H1 (cell line): ENCODE measurements around the gene SLC6A3. TPM values are rescaled to one million over a fixed set of nuclear protein-coding genes. Genes with fewer than 3 reads are reported as not detected.

Experiments used
- CTCF ChIA-PET: fragments of 300-600 bp; sonication (Branson Sonifier 250); formaldehyde crosslinking; loops from one replicate; lab custom pipeline; 2021; ENCODE audit not compliant: partially characterized antibody; lab: Charles Lee
- POLR2A ChIA-PET: fragments of 300-600 bp; sonication (Branson Sonifier 250); formaldehyde crosslinking; loops from one replicate; lab custom pipeline; 2021; ENCODE audit warnings: inconsistent platforms; ENCODE audit not compliant: partially characterized antibody; lab: Charles Lee
- DNase-seq, 2 experiments: peaks; one replicate each; pipeline versions ENCODE4 v3.0.0 to v3.0.0-alpha.2; 2010 to 2022; ENCODE audit warnings: low spot score in 2 of 2, low read depth in 1 of 2, mixed read lengths in 1 of 2
- FAIRE-seq: peaks from 2 replicates; lab custom pipeline; 2011; peaks lifted over from hg19 to GRCh38; lab: Jason Lieb, UNC
- H2AFZ ChIP-seq: 2 replicates; pipeline ENCODE4 v1.8.1; 2012; ENCODE audit warnings: low read length, inconsistent platforms
- H2AK5ac ChIP-seq: 2 replicates; pipeline ENCODE4 v1.6.1; 2013; ENCODE audit warnings: low read depth, low read length
- H2BK120ac ChIP-seq: replicated peaks from 2 replicates; pipeline ENCODE3; 2013; ENCODE audit warnings: low read depth, low read length, inconsistent platforms
- H2BK12ac ChIP-seq: 2 replicates; pipeline ENCODE4 v1.6.1; 2013; ENCODE audit warnings: low read depth, low read length
- H2BK15ac ChIP-seq: 2 replicates; pipeline ENCODE4 v1.6.1; 2013; ENCODE audit warnings: low read length
- H2BK20ac ChIP-seq: 2 replicates; pipeline ENCODE4 v1.6.1; 2013; ENCODE audit warnings: low read length
- H2BK5ac ChIP-seq: 2 replicates; pipeline ENCODE4 v1.6.1; 2013; ENCODE audit warnings: low read depth, low read length
- H3K14ac ChIP-seq: 2 replicates; pipeline ENCODE4 v1.6.1; 2013; ENCODE audit warnings: inconsistent platforms; ENCODE audit not compliant: insufficient read length
- H3K18ac ChIP-seq: 2 replicates; pipeline ENCODE4 v1.6.1; 2013; ENCODE audit warnings: low read length; ENCODE audit errors: extremely low read depth
- H3K23ac ChIP-seq: 2 replicates; pipeline ENCODE4 v1.6.1; 2013; ENCODE audit warnings: inconsistent platforms; ENCODE audit not compliant: insufficient read length
- H3K23me2 ChIP-seq: 2 replicates; pipeline ENCODE4 v1.6.1; 2013; ENCODE audit warnings: low read depth, low read length
- H3K27ac ChIP-seq: 2 replicates; pipeline ENCODE4 v1.6.1; 2011; ENCODE audit warnings: low read depth, low read length, inconsistent platforms
- H3K27me3 ChIP-seq, 4 experiments: replicated peaks in 1 of 4; 1 replicate in 1 of 4; 2 replicates in 3 of 4; pipeline versions ENCODE4 v1.6.1 to v1.8.1; 2011 to 2013; ENCODE audit warnings: low read length in 3 of 4, mild to moderate bottlenecking in 3 of 4, inconsistent platforms in 2 of 4, mixed read lengths in 2 of 4, moderate library complexity in 1 of 4; ENCODE audit not compliant: control insufficient read depth in 3 of 4, insufficient read depth in 3 of 4; ENCODE audit errors: extremely low read depth in 1 of 4
- H3K36me3 ChIP-seq, 4 experiments: 2 replicates each; pipeline versions ENCODE4 v1.6.1 to v1.8.1; 2011 to 2013; ENCODE audit warnings: mild to moderate bottlenecking in 4 of 4, low read length in 3 of 4, moderate library complexity in 2 of 4, control low read depth in 1 of 4, inconsistent platforms in 1 of 4; ENCODE audit not compliant: insufficient read depth in 4 of 4, control insufficient read depth in 2 of 4
- H3K4ac ChIP-seq: replicated peaks from 2 replicates; pipeline ENCODE3; 2013; ENCODE audit warnings: low read length, low read depth, mixed read lengths, inconsistent platforms; ENCODE audit not compliant: insufficient read length
- H3K4me1 ChIP-seq, 4 experiments: replicated peaks in 1 of 4; 1 replicate in 1 of 4; 2 replicates in 3 of 4; pipeline versions ENCODE4 v1.6.1 to v1.8.1; 2011 to 2013; ENCODE audit warnings: low read length in 3 of 4, inconsistent platforms in 2 of 4, mixed read lengths in 1 of 4; ENCODE audit not compliant: insufficient read depth in 4 of 4, control insufficient read depth in 3 of 4
- H3K4me2 ChIP-seq, 2 experiments: 2 replicates each; pipeline versions ENCODE4 v1.6.1 to v1.8.1; 2011 to 2013; ENCODE audit warnings: low read depth in 2 of 2, low read length in 2 of 2, control low read depth in 1 of 2, inconsistent platforms in 1 of 2, mild to moderate bottlenecking in 1 of 2; ENCODE audit not compliant: insufficient read depth in 1 of 2
- H3K4me3 ChIP-seq, 4 experiments: fragments of 200-600, 300-600 bp in 1 of 4; sonication (generic), shearing (Covaris generic), sonication (Bioruptor Twin) in 1 of 4; 2 replicates each; pipeline versions ENCODE4 v1.5.1 to v1.8.1; 2011 to 2016; ENCODE audit warnings: low read length in 4 of 4, low read depth in 3 of 4, control low read depth in 2 of 4, inconsistent platforms in 2 of 4, mild to moderate bottlenecking in 2 of 4, mixed read lengths in 1 of 4, moderate library complexity in 1 of 4; ENCODE audit not compliant: insufficient read depth in 2 of 4; ENCODE audit errors: extremely low read depth in 1 of 4
- H3K56ac ChIP-seq: replicated peaks from 2 replicates; pipeline ENCODE3; 2013; ENCODE audit warnings: low read depth, mild to moderate bottlenecking, mixed read lengths, low read length, inconsistent platforms; ENCODE audit not compliant: insufficient read length
- H3K79me1 ChIP-seq: 2 replicates; pipeline ENCODE4 v1.6.1; 2013; ENCODE audit warnings: low read depth, low read length, control low read depth
- H3K79me2 ChIP-seq, 2 experiments: 2 replicates each; pipeline versions ENCODE4 v1.6.1 to v1.8.1; 2012 to 2013; ENCODE audit warnings: low read length in 2 of 2, mild to moderate bottlenecking in 2 of 2, inconsistent platforms in 1 of 2; ENCODE audit not compliant: insufficient read depth in 2 of 2, control insufficient read depth in 1 of 2
- H3K9ac ChIP-seq, 4 experiments: replicated peaks in 1 of 4; 1 replicate in 1 of 4; 2 replicates in 3 of 4; pipeline versions ENCODE4 v1.6.1 to v1.8.1; 2011 to 2013; ENCODE audit warnings: low read depth in 3 of 4, low read length in 3 of 4, control low read depth in 2 of 4, mild to moderate bottlenecking in 2 of 4, moderate library complexity in 2 of 4, inconsistent platforms in 1 of 4; ENCODE audit errors: extremely low read depth in 1 of 4
- H3K9me3 ChIP-seq, 2 experiments: 2 replicates each; pipeline versions ENCODE4 v1.6.1 to v1.8.1; 2012 to 2013; ENCODE audit warnings: mild to moderate bottlenecking in 2 of 2, moderate library complexity in 2 of 2, control low read depth in 1 of 2, inconsistent platforms in 1 of 2, low read depth in 1 of 2, low read length in 1 of 2, mixed read lengths in 1 of 2; ENCODE audit not compliant: insufficient read depth in 2 of 2
- H4K20me1 ChIP-seq, 2 experiments: replicated peaks in 1 of 2; 2 replicates each; pipeline versions ENCODE3 to v1.8.1; 2011 to 2013; ENCODE audit warnings: inconsistent platforms in 2 of 2, low read length in 2 of 2, mild to moderate bottlenecking in 1 of 2; ENCODE audit not compliant: insufficient read depth in 2 of 2, control insufficient read depth in 1 of 2
- H4K5ac ChIP-seq: 2 replicates; pipeline ENCODE4 v1.6.1; 2013; ENCODE audit warnings: low read length, low read depth, mixed read lengths, inconsistent platforms; ENCODE audit not compliant: insufficient read length
- H4K8ac ChIP-seq: 2 replicates; pipeline ENCODE4 v1.8.0; 2013; ENCODE audit warnings: mild to moderate bottlenecking, moderate library complexity, low read length, inconsistent platforms; ENCODE audit not compliant: insufficient read depth; ENCODE audit errors: extremely low read depth
- H4K91ac ChIP-seq: replicated peaks from 2 replicates; pipeline ENCODE3; 2013; ENCODE audit warnings: low read length, mixed read lengths, inconsistent platforms; ENCODE audit not compliant: insufficient read length
- CEBPB ChIP-seq: IDR thresholded peaks from 2 replicates; pipeline ENCODE4 v1.6.1; 2012; ENCODE audit warnings: low read depth, low read length
- JUND ChIP-seq: IDR thresholded peaks from 2 replicates; pipeline ENCODE4 v1.6.1; 2011; ENCODE audit warnings: mild to moderate bottlenecking, improper control_type of control experiment, low read length
- NANOG ChIP-seq: IDR thresholded peaks from 2 replicates; pipeline ENCODE4 v1.6.1; 2011; ENCODE audit warnings: low read length, low read depth, mild to moderate bottlenecking, inconsistent platforms; ENCODE audit not compliant: insufficient read depth, poor library complexity, severe bottlenecking
- POU5F1 ChIP-seq: IDR thresholded peaks from 2 replicates; pipeline ENCODE4 v1.6.1; 2011; ENCODE audit warnings: low read depth, mild to moderate bottlenecking, low read length, moderate library complexity
- TBP ChIP-seq: IDR thresholded peaks from 2 replicates; pipeline ENCODE4 v1.6.1; 2011; ENCODE audit warnings: low read depth, low read length, improper control_type of control experiment
- WGBS, 2 experiments: shearing (Covaris generic) in 1 of 2; methylation state at CpG; one replicate each; pipeline versions ENCODE4 v1.1.6 to v1.1.7; 2013 to 2015; ENCODE audit warnings: low lambda C conversion rate in 2 of 2, mixed read lengths in 2 of 2, inconsistent platforms in 1 of 2, low coverage in 1 of 2, missing lambda C conversion rate in 1 of 2; ENCODE audit not compliant: insufficient replicate concordance in 2 of 2, insufficient coverage in 1 of 2, insufficient read length in 1 of 2; ENCODE audit errors: extremely low coverage in 1 of 2, missing lambda C conversion rate in 1 of 2; 5-methylcytosine and 5-hydroxymethylcytosine counted together
- polyA plus RNA-seq, 7 experiments: library from polyadenylated mRNA; depleted of rRNA in 3 of 7; stranded (reverse) in 5 of 7; unstranded in 2 of 7; fragments of >200 nt in 5 of 7; fragments of 200-250 nt in 2 of 7; gene quantifications; 1 replicate in 5 of 7; 2 replicates in 1 of 7; 4 replicates in 1 of 7; pipeline versions ENCODE4 v1.2.1 to v1.2.3, GENCODE V29; 2011 to 2013; ENCODE audit warnings: missing spikeins in 2 of 7, mixed read lengths in 2 of 7
- total RNA-seq: library from RNA; stranded (reverse); fragmentation: NEBNext Ultra II Directional; extraction: Animal tissue kit (Norgen Biotek cat#: 25700); gene quantifications from 2 replicates; pipeline ENCODE4 v1.2.1, GENCODE V29; 2021
- TF ChIP-seq, protein P1 (sequence below): IDR thresholded peaks from 2 replicates; pipeline ENCODE4 v1.6.1; 2012; ENCODE audit warnings: low read length, inconsistent platforms

The SLC6A3 gene
- total and polyA plus RNA-seq, 2 of the 8 experiments (the other 6 are each of a cell fraction or from before 2014, with no cell fraction given), result 0.48 to 0.91 TPM

DNA sequence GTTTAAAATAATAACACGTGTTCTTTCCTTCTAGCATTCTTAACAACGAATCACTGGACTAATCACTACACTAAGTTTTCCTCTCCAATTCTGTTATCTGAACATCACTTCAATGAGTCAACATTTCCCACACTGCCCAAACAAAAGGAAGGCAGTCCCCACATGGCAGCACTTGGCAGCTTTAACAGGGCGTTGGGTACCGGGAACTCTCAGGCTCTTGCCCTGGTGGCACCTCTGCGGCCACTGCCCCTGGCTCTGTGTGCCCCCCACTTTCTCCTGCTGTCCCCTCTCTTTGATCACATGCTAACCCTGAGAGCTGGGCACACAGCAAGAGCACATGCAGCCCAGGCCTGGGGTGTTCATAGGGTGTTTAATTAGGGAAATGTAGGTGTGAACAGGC is 15.7 kb downstream of the SLC6A3 start:
- no peak for TF ChIP-seq TBP
- no peak for TF ChIP-seq NANOG
- TF ChIP-seq CEBPB, result no peak
- no peak for TF ChIP-seq JUND
- no peak for TF ChIP-seq POU5F1
- TF ChIP-seq, protein P1, sequence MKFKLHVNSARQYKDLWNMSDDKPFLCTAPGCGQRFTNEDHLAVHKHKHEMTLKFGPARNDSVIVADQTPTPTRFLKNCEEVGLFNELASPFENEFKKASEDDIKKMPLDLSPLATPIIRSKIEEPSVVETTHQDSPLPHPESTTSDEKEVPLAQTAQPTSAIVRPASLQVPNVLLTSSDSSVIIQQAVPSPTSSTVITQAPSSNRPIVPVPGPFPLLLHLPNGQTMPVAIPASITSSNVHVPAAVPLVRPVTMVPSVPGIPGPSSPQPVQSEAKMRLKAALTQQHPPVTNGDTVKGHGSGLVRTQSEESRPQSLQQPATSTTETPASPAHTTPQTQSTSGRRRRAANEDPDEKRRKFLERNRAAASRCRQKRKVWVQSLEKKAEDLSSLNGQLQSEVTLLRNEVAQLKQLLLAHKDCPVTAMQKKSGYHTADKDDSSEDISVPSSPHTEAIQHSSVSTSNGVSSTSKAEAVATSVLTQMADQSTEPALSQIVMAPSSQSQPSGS, result no peak
- no peak overlapping the region for H2AFZ ChIP-seq
- H3K4ac ChIP-seq, result no peak overlapping the region
- WGBS, 2 experiments, result 92% methylated on average over 5 of the region's 5 CpGs; no CpG with 5 or more reads in 1 of the 2 experiments
- no peak overlapping the region for H3K9ac ChIP-seq
- H3K23ac ChIP-seq, result no peak overlapping the region
- no peaks in the 10 kb centered on the region for H3K4me1 ChIP-seq
- no peak overlapping the region for H3K27ac ChIP-seq
- H3K4me2 ChIP-seq, result no peak overlapping the region
- H4K91ac ChIP-seq, result no peak overlapping the region
- no peak for DNase-seq
- no peak overlapping the region for H3K14ac ChIP-seq
- H3K79me1 ChIP-seq, result no peaks in the 10 kb centered on the region
- CTCF ChIA-PET, result interaction anchor here (1.5 kb wide), 1 partner anchor 22 kb away, joined by 4 read pairs; no protein-coding TSS in a partner anchor
- H3K56ac ChIP-seq, result no peak overlapping the region
- no peaks in the 10 kb centered on the region for H4K20me1 ChIP-seq
- no peak overlapping the region for H4K5ac ChIP-seq
- H2BK120ac ChIP-seq, result no peak overlapping the region
- H3K9me3 ChIP-seq, result peaks cover 37 to 52% of the 10 kb centered on the region in 2 experiments
- no peak for FAIRE-seq
- POLR2A ChIA-PET, result no interaction called here
- peaks cover 3% of the 10 kb centered on the region; the same call in 1 of the 2 replicates for H3K23me2 ChIP-seq
- H4K8ac ChIP-seq, result no peak overlapping the region
- H3K4me3 ChIP-seq, result no peak overlapping the region
- no peak overlapping the region for H3K18ac ChIP-seq
- peaks cover 0 to 2% (median 0%) of the 10 kb centered on the region in 4 experiments; a peak in 1 of 7 replicates for H3K27me3 ChIP-seq
- H2BK15ac ChIP-seq, result no peak overlapping the region
- no peak overlapping the region for H2BK5ac ChIP-seq
- no peak overlapping the region for H2BK12ac ChIP-seq
- no peaks in the 10 kb centered on the region for H3K36me3 ChIP-seq
- no peak overlapping the region for H2AK5ac ChIP-seq
- no peaks in the 10 kb centered on the region for H3K79me2 ChIP-seq
- H2BK20ac ChIP-seq, result no peak overlapping the region
